Left cardiac atrium (tissue), 4 donors: ENCODE results near the gene WDR17. TPM values are rescaled to one million over a fixed set of nuclear protein-coding genes. Genes with fewer than 3 reads are reported as not detected.

ENCODE experiments used
- ATAC-seq, 2 donors: fragments of 200-7000 bp; cut with Tn5 transposase; one replicate each; pipeline ENCODE4 v1.9.1; 2020; ENCODE audit warnings: mild to moderate bottlenecking in 2 of 2, moderate library complexity in 2 of 2
- DNase-seq: peaks from one replicate; pipeline ENCODE4 v3.0.0-alpha.2; 2020
- intact Hi-C, 2 donors: fragments of 100-400 bp; cut with DNase I; formaldehyde crosslinking; loops; one replicate each; pipeline versions ENCODE4 v1.14.1 to v1.15.1; 2022 to 2023
- total RNA-seq, 2 donors: library from RNA; stranded (reverse); fragmentation: NEBNext Ultra II Directional; extraction: Animal tissue kit (Norgen Biotek cat#: 25700); gene quantifications; one replicate each; pipeline ENCODE4 v1.2.1, GENCODE V29; 2021
- donor health status: DM: no; HTN: yes; CAD: no.
- donor health status: DM: no; HTN: yes; CAD: no; lungs with severe emphysema.
- donor health status: DM: yes; HTN: yes; CAD: no.
- donor health status: Dilated cardiomyopathy.

The WDR17 gene
- total RNA-seq, 2 donors from 2014 or later, result 0.60 to 1.4 TPM

DNA sequence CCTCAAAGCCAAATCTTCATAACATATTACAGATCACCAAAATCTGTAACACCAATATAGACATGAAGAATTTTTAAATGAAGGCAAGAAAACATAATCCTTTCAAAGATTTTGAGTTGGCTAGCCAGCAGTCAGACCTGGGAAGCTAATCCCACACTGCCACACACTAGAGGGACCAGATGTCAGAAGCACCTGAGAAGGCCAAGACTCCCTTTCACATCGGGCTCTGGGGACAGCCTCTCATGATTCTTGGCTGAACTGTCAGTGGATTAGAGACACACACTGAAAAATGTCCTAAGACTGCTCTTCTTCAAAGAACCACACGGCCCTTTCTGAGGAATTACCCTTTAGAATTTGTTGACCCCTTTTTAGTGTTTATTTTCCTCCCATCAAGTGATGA, 157.9 kb downstream of the WDR17 start:
- no peak for ATAC-seq
- no peak for DNase-seq
- intact Hi-C loops, result no loop called here

DNA sequence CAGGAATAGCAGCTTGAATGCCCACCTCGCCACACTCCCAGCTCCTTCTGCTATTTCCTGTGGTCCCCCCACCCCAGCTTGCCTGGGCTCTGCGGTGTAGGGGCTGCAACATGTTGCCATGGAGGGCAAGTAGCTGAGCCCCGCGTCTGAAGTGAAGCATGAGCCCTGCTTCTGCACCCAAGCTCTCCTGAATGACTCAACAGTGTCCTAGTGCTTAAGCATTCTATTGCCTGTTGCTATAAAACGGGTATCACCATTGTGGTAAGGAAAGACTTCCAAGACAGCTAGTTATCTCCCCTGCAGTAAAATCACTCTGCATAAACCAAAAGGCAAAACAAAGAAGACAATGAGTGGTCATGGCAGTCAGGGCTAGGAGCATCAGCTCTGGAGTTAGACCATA, 161.1 kb downstream of the WDR17 start:
- DNase-seq (no peak), ATAC-seq (no peak)
- intact Hi-C loops, result no loop called here

GRCh38 chr4:176229645-176230044, 164.0 kb downstream of the WDR17 start:
- ATAC-seq (no peak), DNase-seq (no peak)
- intact Hi-C loops, result loop anchor here in 1 of 2 donors (10.0 kb wide), 2 partner anchors 45 to 85 kb away; partner anchors contain the start of gene SPCS3

Other genes starting within 250 kb of the WDR17 start
- gene SPATA4, start 129.7 kb downstream of the WDR17 start, total RNA-seq, result under 1 TPM in 1 of 2 donors, not detected in 1; 0.27 TPM
- gene ASB5, start 203.4 kb downstream of the WDR17 start, total RNA-seq, result 1 to 10 TPM; 1.3 to 2.0 TPM